HG02981 (cell line): ENCODE data around the gene MYOCOS.
"Not testable (repeated sequence)": the region's sequence is repeated elsewhere in the genome, so short reads cannot be mapped to it uniquely, and the experiment has no call there.

Experiments used
- ATAC-seq: cut with Tn5 transposase; IDR thresholded peaks from one replicate; pipeline ENCODE4 v1.9.1; 2021; ENCODE audit warnings: mild to moderate bottlenecking, moderate library complexity; ENCODE audit not compliant: unreplicated experiment

Gene MYOCOS

GRCh38 chr1:171656206-171656605 is 34.2 kb downstream of the MYOCOS start:
- ATAC-seq = not testable (repeated sequence)

- no peak for ATAC-seq
Observed at GRCh38 chr1:171661076-171661650, 39.1 kb downstream of the MYOCOS start.

GRCh38 chr1:171663036-171663853 is 41.2 kb downstream of the MYOCOS start:
- ATAC-seq = no peak

- ATAC-seq = no peak
Observed at GRCh38 chr1:171663854-171664575, 42.0 kb downstream of the MYOCOS start.

GRCh38 chr1:171664976-171665375 is 42.9 kb downstream of the MYOCOS start:
- no peak for ATAC-seq

GRCh38 chr1:171666114-171666769 is 44.2 kb downstream of the MYOCOS start:
- no peak for ATAC-seq

- no peak for ATAC-seq
Observed at GRCh38 chr1:171668372-171668771, 46.3 kb downstream of the MYOCOS start.

GRCh38 chr1:171670739-171671138 is 48.7 kb downstream of the MYOCOS start:
- no peak for ATAC-seq

GRCh38 chr1:171674431-171675405 is 52.7 kb downstream of the MYOCOS start:
- ATAC-seq = no peak
